ENCODE measurements around the gene DYNC2LI1.

DNA sequence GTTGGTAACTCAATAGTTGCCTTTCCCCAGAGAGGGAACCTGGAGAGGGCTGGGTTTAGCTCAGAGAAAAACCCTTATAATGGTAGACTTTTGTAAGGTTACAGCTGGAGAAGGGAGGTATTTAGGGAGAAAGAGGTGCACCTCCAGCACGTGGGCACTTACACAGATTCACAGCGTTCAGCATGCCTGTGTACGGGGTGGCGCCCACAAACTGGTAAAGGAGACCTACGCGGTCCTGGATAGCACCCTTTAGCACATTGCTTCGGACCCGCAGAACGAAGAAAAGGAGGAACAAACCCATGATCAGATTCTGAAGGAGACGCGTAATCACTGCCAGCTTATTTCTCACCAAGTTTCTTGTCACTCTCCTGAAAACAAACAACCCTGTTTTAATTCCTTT, 49.9 kb downstream of the DYNC2LI1 start:
- TF ChIP-seq, protein P1, sequence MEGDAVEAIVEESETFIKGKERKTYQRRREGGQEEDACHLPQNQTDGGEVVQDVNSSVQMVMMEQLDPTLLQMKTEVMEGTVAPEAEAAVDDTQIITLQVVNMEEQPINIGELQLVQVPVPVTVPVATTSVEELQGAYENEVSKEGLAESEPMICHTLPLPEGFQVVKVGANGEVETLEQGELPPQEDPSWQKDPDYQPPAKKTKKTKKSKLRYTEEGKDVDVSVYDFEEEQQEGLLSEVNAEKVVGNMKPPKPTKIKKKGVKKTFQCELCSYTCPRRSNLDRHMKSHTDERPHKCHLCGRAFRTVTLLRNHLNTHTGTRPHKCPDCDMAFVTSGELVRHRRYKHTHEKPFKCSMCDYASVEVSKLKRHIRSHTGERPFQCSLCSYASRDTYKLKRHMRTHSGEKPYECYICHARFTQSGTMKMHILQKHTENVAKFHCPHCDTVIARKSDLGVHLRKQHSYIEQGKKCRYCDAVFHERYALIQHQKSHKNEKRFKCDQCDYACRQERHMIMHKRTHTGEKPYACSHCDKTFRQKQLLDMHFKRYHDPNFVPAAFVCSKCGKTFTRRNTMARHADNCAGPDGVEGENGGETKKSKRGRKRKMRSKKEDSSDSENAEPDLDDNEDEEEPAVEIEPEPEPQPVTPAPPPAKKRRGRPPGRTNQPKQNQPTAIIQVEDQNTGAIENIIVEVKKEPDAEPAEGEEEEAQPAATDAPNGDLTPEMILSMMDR (IDR thresholded peaks at IDR 0.05), result no peak
- TF ChIP-seq POLR2A (IDR thresholded peaks at IDR 0.05), result no peak
